GM12864 (cell line): ENCODE measurements around the gene EP300.
"Not testable (repeated sequence)": the region's sequence is repeated elsewhere in the genome, so short reads cannot be mapped to it uniquely, and the experiment has no call there.

ENCODE experiments used
- DNase-seq: peaks from one replicate; pipeline ENCODE4 v3.0.0-alpha.2; 2011; ENCODE audit warnings: low read depth
- H3K4me3 ChIP-seq: 2 replicates; pipeline ENCODE4 v1.5.1; 2011; ENCODE audit warnings: mild to moderate bottlenecking, low read depth, low read length, control low read depth
- TF ChIP-seq, protein P1 (sequence below): IDR thresholded peaks from 2 replicates; pipeline ENCODE4 v1.5.1; 2011; ENCODE audit warnings: low read depth, mild to moderate bottlenecking, moderate library complexity, low read length, control low read depth, inconsistent platforms; ENCODE audit errors: missing control alignments

EP300 gene

DNA sequence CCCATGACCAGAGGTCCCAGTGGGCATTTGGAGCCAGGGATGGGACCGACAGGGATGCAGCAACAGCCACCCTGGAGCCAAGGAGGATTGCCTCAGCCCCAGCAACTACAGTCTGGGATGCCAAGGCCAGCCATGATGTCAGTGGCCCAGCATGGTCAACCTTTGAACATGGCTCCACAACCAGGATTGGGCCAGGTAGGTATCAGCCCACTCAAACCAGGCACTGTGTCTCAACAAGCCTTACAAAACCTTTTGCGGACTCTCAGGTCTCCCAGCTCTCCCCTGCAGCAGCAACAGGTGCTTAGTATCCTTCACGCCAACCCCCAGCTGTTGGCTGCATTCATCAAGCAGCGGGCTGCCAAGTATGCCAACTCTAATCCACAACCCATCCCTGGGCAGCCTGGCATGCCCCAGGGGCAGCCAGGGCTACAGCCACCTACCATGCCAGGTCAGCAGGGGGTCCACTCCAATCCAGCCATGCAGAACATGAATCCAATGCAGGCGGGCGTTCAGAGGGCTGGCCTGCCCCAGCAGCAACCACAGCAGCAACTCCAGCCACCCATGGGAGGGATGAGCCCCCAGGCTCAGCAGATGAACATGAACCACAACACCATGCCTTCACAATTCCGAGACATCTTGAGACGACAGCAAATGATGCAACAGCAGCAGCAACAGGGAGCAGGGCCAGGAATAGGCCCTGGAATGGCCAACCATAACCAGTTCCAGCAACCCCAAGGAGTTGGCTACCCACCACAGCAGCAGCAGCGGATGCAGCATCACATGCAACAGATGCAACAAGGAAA lies 85.4 kb downstream of the EP300 start:
- no peak for DNase-seq
- TF ChIP-seq, protein P1, sequence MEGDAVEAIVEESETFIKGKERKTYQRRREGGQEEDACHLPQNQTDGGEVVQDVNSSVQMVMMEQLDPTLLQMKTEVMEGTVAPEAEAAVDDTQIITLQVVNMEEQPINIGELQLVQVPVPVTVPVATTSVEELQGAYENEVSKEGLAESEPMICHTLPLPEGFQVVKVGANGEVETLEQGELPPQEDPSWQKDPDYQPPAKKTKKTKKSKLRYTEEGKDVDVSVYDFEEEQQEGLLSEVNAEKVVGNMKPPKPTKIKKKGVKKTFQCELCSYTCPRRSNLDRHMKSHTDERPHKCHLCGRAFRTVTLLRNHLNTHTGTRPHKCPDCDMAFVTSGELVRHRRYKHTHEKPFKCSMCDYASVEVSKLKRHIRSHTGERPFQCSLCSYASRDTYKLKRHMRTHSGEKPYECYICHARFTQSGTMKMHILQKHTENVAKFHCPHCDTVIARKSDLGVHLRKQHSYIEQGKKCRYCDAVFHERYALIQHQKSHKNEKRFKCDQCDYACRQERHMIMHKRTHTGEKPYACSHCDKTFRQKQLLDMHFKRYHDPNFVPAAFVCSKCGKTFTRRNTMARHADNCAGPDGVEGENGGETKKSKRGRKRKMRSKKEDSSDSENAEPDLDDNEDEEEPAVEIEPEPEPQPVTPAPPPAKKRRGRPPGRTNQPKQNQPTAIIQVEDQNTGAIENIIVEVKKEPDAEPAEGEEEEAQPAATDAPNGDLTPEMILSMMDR = no peak
- H3K4me3 ChIP-seq = no peak overlapping the region

GRCh38 chr22:41178425-41178975 lies 86.1 kb downstream of the EP300 start:
- TF ChIP-seq, protein P1 = no peak
- DNase-seq = no peak
- H3K4me3 ChIP-seq = no peak overlapping the region

GRCh38 chr22:41180362-41180761 lies 88.0 kb downstream of the EP300 start:
- not testable (repeated sequence) for DNase-seq, H3K4me3 ChIP-seq

GRCh38 chr22:41180926-41181325 lies 88.5 kb downstream of the EP300 start:
- TF ChIP-seq, protein P1 = no peak
- no peak overlapping the region for H3K4me3 ChIP-seq
- DNase-seq = no peak

GRCh38 chr22:41181349-41182241 lies 89.2 kb downstream of the EP300 start:
- no peak overlapping the region for H3K4me3 ChIP-seq
- DNase-seq = no peak
- TF ChIP-seq, protein P1 = no peak

- DNase-seq = no peak
- TF ChIP-seq, protein P1 = no peak
- no peak overlapping the region for H3K4me3 ChIP-seq
Observed at GRCh38 chr22:41184679-41185078, 92.3 kb downstream of the EP300 start.

GRCh38 chr22:41191467-41191866 lies 99.1 kb downstream of the EP300 start:
- H3K4me3 ChIP-seq = no peak overlapping the region
- DNase-seq = no peak
- TF ChIP-seq, protein P1 = no peak
